Measurements from ENCODE around the gene STC2. TPM values are rescaled to one million over a fixed set of nuclear protein-coding genes. Genes with fewer than 3 reads are reported as not detected.

Gene STC2
- total and polyA plus RNA-seq, 10 of the 15 experiments (the other 5 are each of a cell fraction or from before 2014, with no cell fraction given): 0.05 to 4.8 (median 2.0) TPM

DNA sequence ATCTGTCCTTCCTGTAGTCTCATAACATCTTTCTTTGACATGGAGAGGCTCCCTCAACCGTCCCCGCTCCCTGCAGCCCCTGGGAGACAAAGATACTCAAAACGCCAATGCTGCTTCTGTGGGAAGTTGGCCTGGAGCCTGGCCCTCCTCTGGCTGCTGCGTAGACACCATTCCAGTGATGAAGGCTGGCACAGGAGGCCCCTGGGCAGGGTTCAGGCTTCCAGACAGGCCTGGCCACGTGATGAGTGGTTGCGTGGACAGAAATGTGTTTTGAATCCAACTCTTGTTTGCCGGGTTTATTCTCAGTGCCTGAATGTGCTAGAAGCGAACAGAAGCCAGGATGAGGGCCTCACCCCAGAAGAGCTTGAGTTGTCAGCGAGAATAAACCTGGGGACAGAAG lies 50.0 kb downstream of the STC2 start:
- Histone ChIP-seq H3K27me3 (replicated peaks in 1 of 2; ENCODE audit: control insufficient read depth in 2 of 2, insufficient read depth in 2 of 2, low read length in 1 of 2) (peaks cover 0 to 2% of the 10 kb centered on the region in 2 experiments; a peak in 1 of 4 replicates), H3K9me3 (replicated peaks; ENCODE audit: control insufficient read depth, insufficient read depth, low read length) (no peaks in the 10 kb centered on the region), H4K20me1 (ENCODE audit: control insufficient read depth, insufficient read depth) (no peaks in the 10 kb centered on the region), H3K4me2 (ENCODE audit: control insufficient read depth, insufficient read depth) (no peak overlapping the region), H3K79me2 (ENCODE audit: control insufficient read depth, insufficient read depth, low read length) (no peaks in the 10 kb centered on the region), H3K36me3 (ENCODE audit: control insufficient read depth in 2 of 2, insufficient read depth in 2 of 2, low read length in 1 of 2) (no peaks in the 10 kb centered on the region), H3K27ac (ENCODE audit: control insufficient read depth, insufficient read depth) (no peak overlapping the region), H3K9ac (ENCODE audit: control insufficient read depth, insufficient read depth, low read length) (no peak overlapping the region), H2AFZ (ENCODE audit: control insufficient read depth, low read depth, low read length) (no peak overlapping the region), H3K4me3 (no peak overlapping the region), H3K4me1 (ENCODE audit: control insufficient read depth, insufficient read depth, low read length) (no peaks in the 10 kb centered on the region)
- TF ChIP-seq HDAC2 (IDR thresholded peaks at IDR 0.05) (no peak), SMAD1 (IDR thresholded peaks at IDR 0.05; ENCODE audit: low read depth, partially characterized antibody) (no peak), ZNF207 (IDR thresholded peaks at IDR 0.05; ENCODE audit: borderline replicate concordance) (no peak), POLR2AphosphoS2 (IDR thresholded peaks at IDR 0.05; ENCODE audit: low read depth, low read length) (no peak), TBL1XR1 (IDR thresholded peaks at IDR 0.05; ENCODE audit: low read depth, low read length) (no peak), CBX5 (IDR thresholded peaks at IDR 0.05; ENCODE audit: low read depth) (no peak), STAT3 (IDR thresholded peaks at IDR 0.05; ENCODE audit: low read depth, low read length) (no peak), ZNF24 (IDR thresholded peaks at IDR 0.05) (no peak), RUNX3 (IDR thresholded peaks at IDR 0.05; ENCODE audit: low read length) (no peak)
- TF ChIP-seq, protein P1, sequence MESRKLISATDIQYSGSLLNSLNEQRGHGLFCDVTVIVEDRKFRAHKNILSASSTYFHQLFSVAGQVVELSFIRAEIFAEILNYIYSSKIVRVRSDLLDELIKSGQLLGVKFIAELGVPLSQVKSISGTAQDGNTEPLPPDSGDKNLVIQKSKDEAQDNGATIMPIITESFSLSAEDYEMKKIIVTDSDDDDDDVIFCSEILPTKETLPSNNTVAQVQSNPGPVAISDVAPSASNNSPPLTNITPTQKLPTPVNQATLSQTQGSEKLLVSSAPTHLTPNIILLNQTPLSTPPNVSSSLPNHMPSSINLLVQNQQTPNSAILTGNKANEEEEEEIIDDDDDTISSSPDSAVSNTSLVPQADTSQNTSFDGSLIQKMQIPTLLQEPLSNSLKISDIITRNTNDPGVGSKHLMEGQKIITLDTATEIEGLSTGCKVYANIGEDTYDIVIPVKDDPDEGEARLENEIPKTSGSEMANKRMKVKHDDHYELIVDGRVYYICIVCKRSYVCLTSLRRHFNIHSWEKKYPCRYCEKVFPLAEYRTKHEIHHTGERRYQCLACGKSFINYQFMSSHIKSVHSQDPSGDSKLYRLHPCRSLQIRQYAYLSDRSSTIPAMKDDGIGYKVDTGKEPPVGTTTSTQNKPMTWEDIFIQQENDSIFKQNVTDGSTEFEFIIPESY (IDR thresholded peaks at IDR 0.05): no peak
- TF ChIP-seq, protein P2, sequence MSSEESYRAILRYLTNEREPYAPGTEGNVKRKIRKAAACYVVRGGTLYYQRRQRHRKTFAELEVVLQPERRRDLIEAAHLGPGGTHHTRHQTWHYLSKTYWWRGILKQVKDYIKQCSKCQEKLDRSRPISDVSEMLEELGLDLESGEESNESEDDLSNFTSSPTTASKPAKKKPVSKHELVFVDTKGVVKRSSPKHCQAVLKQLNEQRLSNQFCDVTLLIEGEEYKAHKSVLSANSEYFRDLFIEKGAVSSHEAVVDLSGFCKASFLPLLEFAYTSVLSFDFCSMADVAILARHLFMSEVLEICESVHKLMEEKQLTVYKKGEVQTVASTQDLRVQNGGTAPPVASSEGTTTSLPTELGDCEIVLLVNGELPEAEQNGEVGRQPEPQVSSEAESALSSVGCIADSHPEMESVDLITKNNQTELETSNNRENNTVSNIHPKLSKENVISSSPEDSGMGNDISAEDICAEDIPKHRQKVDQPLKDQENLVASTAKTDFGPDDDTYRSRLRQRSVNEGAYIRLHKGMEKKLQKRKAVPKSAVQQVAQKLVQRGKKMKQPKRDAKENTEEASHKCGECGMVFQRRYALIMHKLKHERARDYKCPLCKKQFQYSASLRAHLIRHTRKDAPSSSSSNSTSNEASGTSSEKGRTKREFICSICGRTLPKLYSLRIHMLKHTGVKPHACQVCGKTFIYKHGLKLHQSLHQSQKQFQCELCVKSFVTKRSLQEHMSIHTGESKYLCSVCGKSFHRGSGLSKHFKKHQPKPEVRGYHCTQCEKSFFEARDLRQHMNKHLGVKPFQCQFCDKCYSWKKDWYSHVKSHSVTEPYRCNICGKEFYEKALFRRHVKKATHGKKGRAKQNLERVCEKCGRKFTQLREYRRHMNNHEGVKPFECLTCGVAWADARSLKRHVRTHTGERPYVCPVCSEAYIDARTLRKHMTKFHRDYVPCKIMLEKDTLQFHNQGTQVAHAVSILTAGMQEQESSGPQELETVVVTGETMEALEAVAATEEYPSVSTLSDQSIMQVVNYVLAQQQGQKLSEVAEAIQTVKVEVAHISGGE (CRISPR knock-in tag; IDR thresholded peaks at IDR 0.05): no peak
- RAD21 ChIA-PET (ENCODE audit: unreplicated experiment): no interaction called here
- POLR2A ChIA-PET: no interaction called here
- DNase-seq (ENCODE audit: low read depth, low spot score) (no peak), FAIRE-seq (no peak), ATAC-seq (no peak)
- intact Hi-C loops (cut with micrococcal nuclease; ENCODE audit: unreplicated experiment): loop anchor here (10.0 kb wide), 1 partner anchor 573 kb away; no protein-coding TSS in a partner anchor
- CTCF ChIA-PET: no interaction called here
- no TSS peak for BruUV-seq (replicated peaks)
- SMC1A ChIA-PET (ENCODE audit: uncharacterized antibody, unreplicated experiment): no interaction called here
- WGBS (ENCODE audit: insufficient coverage, insufficient replicate concordance, low lambda C conversion rate, missing lambda C conversion rate): 53% methylated on average over 9 of the region's 9 CpGs
- in situ Hi-C loops (cut with MboI): no loop called here

Data from GM12878 (cell line).